HG03520 (cell line): ENCODE results near the gene FRAS1.
"Not testable (repeated sequence)": the region's sequence is repeated elsewhere in the genome, so short reads cannot be mapped to it uniquely, and the experiment has no call there.

ENCODE experiments used
- ATAC-seq: cut with Tn5 transposase; IDR thresholded peaks from one replicate; pipeline ENCODE4 v1.9.1; 2021; ENCODE audit warnings: mild to moderate bottlenecking, moderate library complexity; ENCODE audit not compliant: unreplicated experiment

FRAS1 gene

DNA sequence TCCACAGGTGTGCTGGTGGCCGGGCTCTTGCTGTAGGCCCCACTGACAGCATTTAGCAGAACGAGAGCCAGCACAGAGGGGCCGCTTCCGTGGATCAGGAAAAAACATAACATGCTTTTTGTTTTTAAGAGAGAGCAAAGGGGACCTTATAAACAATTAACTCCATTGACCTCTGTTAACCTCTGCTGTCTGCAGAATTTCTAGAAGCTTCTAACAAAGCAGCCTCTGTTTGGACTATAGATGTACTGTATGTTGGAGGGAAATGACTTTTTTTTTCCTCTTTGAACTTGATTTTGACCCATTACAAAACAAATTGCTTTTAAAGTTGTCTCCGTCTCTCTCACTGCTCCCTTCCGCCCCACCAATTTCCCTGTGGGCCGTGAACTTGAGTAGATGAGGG, 210.7 kb downstream of the FRAS1 start:
- ATAC-seq, result no peak

DNA sequence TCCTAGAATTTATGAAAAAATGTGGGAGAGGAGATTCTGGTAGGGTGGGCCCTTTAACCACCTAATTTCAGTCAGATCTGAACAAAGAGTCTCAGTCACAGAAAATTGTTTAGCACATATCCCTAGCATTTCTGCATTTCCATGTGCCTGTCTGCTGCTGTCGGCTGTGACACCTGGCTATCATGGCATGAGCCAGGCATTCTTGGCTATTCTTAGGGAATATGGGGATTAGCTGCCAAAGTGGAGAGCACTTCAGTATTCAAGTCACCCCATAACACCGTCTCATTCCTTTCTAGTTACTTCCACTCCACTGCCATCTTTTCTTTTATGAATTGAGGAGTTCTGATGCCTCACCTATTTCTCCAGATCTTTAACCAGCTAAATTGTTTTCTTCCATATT, 211.5 kb downstream of the FRAS1 start:
- no peak for ATAC-seq

DNA sequence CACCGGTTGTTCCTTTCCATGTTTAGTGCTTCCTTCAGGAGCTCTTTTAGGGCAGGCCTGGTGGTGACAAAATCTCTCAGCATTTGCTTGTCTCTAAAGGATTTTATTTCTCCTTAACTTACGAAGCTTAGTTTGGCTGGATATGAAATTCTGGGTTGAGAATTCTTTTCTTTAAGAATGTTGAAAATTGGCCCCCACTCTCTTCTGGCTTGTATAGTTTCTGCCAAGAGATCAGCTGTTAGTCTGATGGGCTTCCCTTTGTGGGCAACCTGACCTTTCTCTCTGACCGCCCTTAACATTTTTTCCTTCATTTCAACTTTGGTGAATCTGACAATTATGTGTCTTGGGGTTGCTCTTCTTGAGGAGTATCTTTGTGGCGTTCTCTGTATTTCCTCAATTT, 218.3 kb downstream of the FRAS1 start:
- ATAC-seq, result not testable (repeated sequence)

DNA sequence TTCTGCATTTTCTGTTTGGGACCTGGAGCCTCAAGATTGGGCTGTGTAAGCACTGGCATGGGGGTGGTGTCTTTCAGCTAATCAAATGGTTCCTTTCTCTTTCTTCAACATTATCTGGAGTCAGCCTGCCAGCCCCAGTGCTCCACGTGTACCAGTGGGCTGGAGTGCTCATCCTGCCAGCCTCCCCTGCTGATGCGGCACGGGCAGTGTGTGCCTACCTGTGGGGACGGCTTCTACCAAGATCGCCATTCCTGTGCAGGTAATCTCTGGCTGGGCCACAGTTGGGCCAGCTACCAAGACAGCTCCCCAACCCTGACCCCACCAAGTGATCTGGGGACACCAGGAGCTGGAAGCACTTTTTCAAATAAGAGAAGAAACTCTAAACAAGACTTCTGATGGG, 229.2 kb downstream of the FRAS1 start:
- no peak for ATAC-seq

DNA sequence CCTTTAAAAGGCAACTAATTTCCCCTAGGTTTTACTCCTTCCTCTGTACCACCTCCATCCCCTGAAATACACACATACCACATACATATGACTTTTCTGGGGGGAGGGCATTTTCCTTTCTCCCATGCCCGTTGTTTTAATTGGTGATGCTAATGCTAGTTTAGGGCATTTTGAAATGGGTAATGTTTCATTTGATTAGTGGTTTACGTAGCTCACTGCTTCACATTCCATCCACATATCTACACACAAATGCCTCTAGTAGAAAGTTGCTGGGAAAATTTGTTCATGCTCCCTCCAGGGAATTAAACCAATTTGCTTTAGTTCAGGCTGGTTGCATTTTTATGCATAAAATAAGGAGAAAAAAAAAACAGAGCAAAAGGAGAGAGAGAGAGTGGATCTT, 231.2 kb downstream of the FRAS1 start:
- ATAC-seq, result no peak

DNA sequence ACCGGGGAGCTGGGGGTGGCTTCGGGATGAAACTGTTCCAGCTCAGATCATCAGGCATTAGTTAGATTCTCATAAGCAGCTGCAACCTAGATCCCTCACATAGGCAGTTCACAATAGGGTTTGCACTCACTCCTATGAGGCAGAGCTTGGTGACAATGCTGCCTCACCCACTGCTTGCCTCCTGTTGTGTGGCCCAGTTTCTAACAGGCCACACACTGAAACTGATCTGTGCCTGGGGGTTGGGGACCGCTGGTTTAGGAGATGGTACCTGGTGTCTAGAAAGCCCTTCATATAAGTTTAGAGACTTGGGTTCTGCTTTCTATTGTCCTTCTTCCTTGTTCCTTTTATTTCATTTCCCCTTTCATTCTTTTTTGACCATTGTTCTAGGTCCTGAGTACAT, 234.2 kb downstream of the FRAS1 start:
- no peak for ATAC-seq

DNA sequence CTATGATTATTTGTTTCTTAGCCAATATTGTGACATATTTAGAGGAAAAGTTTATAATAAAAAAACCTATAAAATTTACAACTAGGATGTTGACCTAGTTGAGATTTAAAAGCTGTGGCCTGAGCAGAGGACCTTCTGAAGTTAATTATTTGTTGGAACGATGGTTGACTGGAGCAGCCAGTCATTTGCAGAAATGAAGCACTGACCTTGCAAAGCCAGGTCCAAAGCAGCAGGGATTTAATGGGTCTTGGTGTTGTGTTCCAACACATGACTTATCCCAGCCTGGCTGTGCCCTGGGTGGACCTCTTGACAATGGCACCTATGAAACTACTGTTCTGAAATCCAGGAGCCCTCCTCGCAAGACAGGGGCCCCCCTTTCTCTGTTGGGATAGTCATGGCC, 235.2 kb downstream of the FRAS1 start:
- no peak for ATAC-seq

DNA sequence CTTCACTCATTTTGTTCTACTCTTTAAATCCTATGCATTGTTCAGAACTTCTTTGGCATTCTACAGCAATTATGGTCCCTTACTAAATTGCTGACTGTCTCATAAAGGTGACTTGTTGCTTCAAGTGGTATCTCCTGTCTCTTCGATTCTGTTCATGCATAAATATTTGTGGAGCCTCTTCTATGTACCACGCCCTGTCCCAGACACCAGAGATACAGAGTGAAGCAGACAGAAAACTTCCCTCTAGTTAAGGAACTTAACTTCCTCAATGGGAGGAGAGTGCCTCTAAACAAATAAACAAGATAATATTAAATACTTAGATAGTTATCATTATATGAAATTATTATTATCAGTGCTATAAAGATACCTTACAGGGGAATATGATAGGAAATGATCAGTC, 235.7 kb downstream of the FRAS1 start:
- no peak for ATAC-seq

DNA sequence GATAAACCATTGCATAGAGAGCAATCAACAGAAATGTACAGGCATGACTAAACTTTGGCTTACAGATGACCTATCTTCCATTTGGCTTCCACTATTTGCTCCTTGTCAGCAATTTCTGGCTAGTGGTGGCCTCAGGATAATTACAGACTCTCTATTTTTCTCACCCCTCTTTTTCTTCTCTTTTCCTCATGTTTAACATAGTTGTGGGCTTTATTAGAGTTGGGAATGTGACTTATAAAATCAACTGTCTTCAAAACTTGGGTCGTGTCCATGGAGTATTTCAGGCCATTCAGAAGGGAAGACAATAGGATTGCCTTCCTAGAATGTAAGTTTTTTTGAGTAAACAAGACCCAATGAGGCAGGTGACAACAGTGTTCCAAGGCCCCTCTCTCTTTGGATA, 236.2 kb downstream of the FRAS1 start:
- no peak for ATAC-seq

DNA sequence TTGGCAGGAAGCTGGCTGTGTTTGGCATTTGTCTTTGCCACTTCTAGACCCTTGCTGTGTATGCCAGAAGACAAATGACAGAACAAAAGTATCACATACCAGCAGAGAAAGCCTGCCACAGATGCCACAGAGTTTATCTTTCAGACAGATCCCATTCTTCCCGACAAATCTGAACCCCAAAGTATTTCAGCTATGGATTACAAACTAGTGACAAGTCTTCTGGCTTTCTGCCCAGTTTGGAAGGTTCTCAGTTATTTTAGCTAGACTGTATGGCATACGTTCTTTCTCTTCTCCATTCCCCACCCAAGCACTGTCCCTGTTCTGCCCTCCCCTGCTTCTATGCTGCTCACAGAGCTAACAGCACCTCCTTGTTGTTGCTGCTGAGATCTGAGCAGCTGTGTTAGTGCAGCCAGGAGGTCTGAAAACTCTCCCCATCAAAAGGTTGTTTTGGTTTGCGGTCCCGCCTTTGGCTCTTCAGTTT, 236.7 kb downstream of the FRAS1 start:
- no peak for ATAC-seq

DNA sequence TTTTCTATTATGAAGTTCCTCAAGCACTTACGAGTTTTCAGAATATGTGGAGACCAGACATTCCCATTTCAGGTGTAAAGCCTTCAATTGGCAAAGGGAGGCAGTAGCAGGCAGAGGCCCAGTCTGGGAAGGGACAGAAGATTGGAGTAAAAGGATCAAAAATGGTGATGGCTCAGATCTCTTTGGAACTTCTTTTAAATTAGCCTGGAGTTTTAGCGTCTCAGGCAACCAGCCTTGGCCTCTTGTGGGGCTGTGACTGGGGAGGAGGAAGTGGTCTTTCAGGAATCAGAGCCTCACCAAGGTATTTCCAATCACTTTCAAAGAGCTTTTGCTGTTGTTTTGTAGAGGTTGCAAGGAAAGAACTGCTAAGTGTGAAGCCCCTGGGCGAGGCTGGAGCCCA, 239.1 kb downstream of the FRAS1 start:
- no peak for ATAC-seq

DNA sequence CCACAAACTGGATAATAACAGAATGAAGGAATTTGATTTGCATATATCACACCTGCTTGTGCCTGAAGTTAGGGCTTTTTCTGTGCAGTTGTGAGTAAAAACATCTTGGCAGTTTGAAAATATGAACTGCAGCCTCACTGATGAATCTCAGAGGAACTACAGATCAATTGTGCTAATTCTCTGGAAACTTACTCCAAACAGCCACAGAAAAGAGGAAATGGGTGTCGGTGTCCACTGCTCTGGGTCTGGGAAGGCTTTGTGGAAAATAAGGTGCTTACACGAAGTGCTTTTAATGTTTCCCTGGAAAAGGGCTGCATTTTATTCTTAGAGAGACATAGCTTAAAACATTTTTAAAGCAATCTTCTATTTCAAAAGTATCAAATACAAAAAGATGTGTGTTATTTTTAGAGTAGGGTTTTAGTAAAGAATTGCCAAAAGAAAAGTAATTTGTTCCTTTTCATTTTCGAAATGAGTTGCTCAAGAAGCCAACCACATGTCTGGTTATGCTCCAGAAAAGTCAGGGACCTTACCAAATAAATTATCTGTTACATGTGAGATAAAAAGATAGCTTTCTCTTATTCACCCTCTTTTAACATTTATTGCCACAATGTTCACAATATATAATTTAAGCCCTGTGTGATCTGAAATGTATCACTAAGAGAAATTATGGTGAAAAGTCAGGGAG, 240.1 kb downstream of the FRAS1 start:
- ATAC-seq, result peak; percentile 37

DNA sequence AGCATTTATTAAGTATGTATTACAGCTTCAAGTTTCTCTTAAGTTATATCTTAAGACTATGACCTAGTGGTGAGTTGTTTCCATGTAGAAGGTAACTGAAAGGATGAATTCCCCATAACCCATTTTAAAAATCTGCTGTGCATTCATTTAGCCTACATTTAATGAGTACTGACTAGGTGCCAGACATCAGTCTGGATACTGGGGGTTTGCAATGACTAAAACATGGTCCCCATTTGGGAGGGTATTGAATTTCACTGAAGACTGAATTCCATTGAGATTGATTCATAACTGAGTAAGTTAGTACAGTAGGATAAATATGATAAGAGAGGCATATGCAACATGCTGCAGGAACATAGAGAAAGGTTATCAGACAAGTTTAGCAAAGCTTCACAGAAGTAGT, 241.5 kb downstream of the FRAS1 start:
- no peak for ATAC-seq

DNA sequence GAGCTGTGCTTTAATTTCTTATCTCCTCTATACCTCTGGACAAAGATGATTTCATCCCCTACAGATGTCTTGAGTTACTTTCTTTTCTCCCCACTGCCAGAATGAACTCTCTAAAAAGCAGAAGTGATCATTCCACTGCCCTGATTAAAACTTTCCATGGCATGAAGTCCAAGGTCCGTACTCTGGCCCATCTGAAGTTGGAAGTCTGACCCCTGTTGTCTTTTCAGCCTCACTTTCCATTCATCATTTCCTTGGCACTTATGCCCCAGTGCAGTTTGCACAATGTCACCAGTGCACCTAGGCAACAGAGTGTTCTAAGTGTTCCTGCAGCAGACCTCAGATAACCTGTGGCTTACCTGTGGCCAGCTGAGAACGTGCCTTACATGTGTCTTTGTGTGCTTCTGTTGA, 242.4 kb downstream of the FRAS1 start:
- no peak for ATAC-seq

DNA sequence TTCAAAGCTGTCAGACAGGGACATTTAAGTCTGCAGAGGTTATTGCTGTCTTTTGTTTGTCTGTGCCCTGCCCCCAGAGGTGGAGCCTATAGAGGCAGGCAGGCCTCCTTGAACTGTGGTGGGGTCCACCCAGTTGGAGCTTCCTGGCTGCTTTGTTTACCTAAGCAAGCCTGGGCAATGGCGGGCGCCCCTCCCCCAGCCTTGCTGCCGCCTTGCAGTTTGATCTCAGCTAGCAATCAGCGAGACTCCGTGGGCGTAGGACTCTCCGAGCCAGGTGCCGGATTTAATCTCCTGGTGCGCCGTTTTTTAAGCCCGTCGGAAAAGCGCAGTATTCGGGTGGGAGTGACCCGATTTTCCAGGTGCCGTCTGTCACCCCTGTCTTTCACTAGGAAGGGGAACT, 250.1 kb downstream of the FRAS1 start:
- not testable (repeated sequence) for ATAC-seq

DNA sequence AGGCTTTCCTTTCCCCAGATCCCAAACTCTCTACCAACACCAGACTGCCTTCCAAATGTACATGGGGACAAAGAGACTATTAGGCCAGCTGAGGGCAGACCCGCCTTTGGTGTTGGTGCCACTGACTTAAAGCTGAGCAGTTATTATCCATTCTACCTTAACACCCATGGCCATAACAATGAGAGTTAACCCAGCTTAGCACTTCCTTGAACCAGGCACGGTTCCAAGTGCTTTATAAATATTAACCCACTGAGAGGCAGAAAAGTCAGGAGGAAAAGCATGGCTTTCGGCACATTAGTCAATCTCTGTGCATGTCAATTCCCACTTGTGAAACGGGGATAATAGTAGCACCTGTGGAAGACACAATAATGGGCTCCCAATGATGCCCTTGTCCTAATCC, 251.4 kb downstream of the FRAS1 start:
- no peak for ATAC-seq

DNA sequence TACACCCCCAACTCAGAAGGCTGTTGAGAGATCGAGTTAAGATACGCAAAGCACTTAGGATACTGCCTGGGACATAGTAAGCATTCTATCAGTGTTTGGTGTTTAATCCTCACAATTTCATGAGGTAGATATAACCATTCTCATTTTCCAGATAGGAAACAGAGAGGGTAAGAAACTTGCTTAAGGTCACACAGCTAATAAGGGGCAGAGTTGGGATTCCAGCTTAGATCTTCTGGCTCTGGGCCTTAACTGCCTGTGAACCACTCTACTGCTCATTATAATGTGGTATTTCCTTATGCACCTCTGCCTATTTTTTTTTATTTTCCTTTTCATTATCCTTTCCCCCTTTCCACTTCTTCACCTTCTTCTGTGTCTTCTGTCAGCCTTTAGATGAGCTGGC, 252.2 kb downstream of the FRAS1 start:
- ATAC-seq, result no peak

DNA sequence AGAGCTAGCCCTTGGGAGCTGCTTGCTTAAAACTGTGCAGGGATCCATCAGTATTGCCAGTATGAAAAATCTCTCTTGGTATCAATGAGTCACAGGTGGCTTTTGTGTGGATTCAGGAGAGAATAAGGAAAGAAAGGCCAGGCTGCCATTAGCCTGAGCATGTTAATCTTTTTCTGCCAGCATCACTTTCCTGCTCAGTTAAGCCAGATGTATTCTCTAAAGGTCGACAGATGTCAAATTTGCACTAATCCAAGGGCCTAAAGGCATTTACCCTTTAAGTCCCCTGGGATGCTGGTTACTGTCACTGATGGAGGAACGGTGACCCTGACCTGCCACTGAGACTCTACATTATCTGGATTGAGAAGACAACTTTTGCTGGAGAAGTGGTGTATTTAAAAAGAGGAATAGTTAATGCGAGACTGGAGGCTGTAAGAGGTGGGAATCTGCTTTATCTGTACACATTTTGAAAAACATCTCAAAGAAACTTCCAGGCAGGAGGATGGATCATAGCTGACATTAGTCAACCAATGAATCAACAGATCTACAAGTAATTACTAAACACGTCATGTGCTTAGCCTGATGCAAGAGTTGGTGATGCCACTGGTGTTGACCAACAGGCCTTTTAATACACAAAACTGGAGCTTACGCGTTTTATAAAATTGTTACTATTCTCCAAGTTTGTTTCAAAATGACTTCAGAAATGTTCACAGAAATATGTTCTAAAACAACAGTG, 253.1 kb downstream of the FRAS1 start:
- ATAC-seq, result no peak

DNA sequence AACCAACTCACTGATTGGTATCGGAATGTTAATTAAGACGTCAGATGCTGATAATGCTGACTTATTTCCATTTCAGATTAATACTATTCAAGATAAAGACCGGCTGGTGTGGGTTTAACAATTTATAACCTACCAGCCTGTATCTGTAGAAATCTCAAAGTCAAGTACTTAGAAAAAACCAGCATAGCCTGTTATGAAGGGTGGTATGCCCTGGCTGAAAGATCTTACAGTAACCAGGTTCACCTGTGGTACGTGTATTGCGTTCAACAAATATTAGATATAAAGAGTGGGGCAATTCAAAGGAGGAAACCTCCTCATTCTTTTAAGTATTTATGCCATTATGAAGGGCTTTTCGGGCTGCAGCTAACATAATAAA, 253.6 kb downstream of the FRAS1 start:
- no peak for ATAC-seq

DNA sequence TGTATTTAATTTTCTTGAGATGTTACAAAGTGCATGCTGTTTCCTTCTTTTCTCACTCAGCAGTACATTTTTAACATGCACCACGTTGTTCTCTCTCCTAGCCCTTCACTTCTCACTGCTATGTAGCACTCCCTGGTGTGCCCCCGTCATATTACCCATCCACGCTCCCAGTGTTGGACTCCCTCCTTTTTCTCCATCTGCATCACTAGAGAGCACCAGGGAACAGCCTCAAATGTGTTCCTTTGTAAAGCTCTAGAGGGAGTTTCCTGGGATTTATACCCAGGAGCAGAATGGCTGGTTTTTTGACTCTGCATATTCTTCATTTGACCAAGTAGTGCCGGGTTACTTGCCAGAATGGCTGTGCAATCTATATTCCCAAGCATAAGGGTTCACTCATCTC, 254.2 kb downstream of the FRAS1 start:
- ATAC-seq, result no peak

DNA sequence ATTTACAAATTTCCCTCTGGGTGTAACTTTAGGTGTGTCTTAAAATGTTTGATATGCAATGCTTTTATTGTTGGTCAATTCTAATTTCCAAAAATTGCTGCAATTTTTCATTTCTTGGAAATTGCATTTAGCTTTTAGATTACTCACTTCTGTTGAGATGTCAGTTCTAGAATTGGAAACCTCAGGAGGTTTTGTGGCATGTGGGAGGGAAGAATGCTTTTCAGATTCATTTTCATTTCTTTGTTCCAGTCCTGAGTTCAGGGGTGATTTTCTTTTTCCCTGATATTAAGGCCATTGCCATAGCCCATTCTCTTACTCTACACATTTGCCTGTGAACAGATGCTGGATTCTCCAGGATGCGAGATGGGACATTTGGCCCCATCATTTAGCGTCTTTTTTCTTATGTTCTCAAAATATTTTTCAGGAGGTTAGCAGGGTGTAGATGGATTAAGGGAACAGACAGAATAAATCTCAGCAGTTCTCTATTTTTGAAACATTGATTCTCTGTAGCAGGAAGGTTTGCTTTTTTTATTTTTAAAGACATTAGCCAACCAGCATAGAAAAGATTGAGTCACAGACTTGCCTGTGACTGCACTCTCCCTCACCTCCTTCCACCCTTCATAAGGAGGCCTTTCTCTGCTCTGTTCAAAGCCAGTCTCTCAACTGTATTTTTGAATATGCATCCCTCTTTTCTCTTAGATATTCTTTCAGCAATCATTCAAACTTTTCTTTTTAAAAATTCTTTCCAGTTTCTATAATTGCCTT, 256.0 kb downstream of the FRAS1 start:
- no peak for ATAC-seq

DNA sequence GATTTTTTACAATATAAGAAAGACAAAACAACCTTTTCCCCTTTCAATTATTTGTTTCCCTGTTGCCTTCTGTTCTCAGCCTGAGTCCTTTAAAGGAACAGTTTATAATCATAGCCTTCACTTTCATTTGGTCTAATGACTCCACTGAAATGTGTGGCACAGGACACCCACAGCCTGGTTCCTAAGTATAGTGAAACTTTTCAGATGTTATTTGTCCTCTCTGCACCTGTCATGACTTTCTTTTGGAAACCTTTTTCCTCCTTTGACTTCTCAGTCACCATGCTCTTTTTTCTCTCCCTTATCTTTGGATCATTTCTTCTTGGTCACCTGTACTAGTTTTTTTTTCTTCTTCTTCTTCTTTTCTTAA, 256.6 kb downstream of the FRAS1 start:
- no peak for ATAC-seq
